GM08714 (cell line): ENCODE measurements around the gene GADD45B.

Experiments
- H3K4me3 ChIP-seq: fragments of 200-500 bp; sonication (Bioruptor generic); 2 replicates; pipeline ENCODE4 v1.5.1; 2014; ENCODE audit warnings: mild to moderate bottlenecking, low read length, inconsistent platforms
- ZNF274 ChIP-seq: IDR thresholded peaks from 2 replicates; pipeline ENCODE4 v1.6.1; 2012; ENCODE audit warnings: mild to moderate bottlenecking, low read depth, low read length

The GADD45B gene

GRCh38 chr19:2475702-2476450 lies at the start of gene GADD45B:
TSS of gene GADD45B (plus strand) at chr19:2476127. CDS start at chr19:2476359, 232 bp downstream.
- H3K4me3 ChIP-seq, result peak within 1 kb of the TSS; percentile 89
- TF ChIP-seq ZNF274, result no peak

GRCh38 chr19:2426611-2427428 lies 49.1 kb upstream of the GADD45B start:
- H3K4me3 ChIP-seq, result peak overlapping the region; percentile 95
- no peak for TF ChIP-seq ZNF274

DNA sequence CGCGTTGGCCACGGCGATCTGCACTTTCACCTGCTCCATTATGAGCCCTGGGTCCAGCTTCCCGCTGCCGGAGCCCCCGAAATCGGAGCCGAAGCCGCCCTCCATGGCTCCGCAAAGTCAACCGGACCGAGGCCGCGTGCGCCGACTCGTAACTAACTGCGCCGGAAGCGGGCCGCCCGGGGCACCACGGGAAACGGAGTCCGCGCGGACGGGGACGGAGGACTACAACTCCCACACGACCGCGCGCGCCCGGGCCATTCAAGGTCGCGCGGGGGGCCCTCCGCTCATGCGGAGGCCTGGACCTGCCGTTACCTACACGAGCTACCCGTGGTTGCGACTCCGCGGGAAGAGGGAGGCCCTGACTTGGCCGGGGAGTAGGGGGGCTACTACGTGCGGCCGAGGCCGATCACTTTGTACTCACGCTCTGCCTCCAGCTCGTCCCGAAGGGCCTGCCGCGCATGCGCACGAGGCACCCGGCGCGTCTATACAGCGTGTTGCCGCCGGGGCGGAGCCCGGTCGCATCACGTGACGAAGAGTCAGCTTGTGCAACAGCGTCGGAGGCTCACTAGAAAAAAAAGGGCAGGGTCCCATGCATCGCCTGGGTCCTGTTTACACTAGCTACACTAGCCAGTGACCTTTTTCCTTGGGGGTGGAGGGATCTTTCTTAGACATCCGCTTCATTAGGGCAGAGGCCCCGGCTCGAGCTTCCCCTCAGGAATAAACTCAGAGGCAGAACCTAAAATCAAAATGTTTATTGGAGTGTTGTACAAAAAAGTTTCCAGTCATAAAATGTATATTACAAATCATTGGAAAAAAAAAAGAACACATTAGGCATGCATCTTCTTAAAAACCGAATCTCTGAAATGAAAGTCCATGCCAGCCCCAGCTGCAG lies 48.3 kb upstream of the GADD45B start, which contains the start of gene TIMM13:
Gene TIMM13, minus strand, starts transcription at position 158 of the 892 bp plus-strand sequence. Its CDS starts 53 bp downstream, at position 105.
- no peak for TF ChIP-seq ZNF274
- H3K4me3 ChIP-seq, result peak within 1 kb of the TSS; percentile 95

GRCh38 chr19:2428321-2428690 lies 47.6 kb upstream of the GADD45B start:
- no peak for TF ChIP-seq ZNF274
- H3K4me3 ChIP-seq, result no peak overlapping the region

- H3K4me3 ChIP-seq, result no peak overlapping the region
- TF ChIP-seq ZNF274, result no peak
Observed at GRCh38 chr19:2428756-2429711, 46.9 kb upstream of the GADD45B start.

GRCh38 chr19:2429917-2430535 lies 45.9 kb upstream of the GADD45B start:
- H3K4me3 ChIP-seq, result no peak overlapping the region
- no peak for TF ChIP-seq ZNF274

- no peak for TF ChIP-seq ZNF274
- H3K4me3 ChIP-seq, result no peak overlapping the region
Observed at GRCh38 chr19:2431318-2432055, 44.4 kb upstream of the GADD45B start.

DNA sequence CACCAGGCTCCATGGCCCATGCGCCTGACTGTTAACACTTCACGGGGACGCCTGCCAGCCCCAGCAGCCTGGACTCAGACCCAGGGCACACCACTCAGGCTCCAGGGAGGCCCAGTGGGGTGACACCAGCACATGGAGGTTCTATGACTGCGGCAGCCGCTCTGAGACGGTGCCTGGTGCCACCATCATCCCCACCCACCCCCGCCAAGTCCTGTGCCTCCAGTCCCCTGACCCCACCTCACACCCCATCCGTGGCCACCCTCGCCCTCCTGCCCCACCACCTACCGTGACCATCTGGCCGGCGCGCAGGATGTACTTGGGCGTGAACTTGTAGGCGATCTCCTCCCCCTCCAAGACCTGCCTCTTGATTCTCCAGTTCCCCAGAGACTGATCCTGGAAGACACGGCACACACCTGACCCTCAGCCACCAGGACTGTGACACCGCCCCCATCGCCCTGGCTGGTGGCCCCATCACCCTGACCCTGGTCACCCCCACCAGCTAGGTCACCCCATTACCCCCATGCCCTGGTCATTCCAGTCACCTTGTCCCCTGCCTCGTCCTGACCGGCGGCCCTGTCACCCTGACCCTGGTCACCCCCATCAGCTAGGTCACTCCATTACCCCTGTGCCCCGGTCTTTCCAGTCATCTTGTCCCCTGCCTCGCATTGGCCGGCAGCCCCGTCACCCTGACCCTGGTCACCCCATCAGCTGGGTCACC lies 43.6 kb upstream of the GADD45B start:
- TF ChIP-seq ZNF274, result no peak

GRCh38 chr19:2433854-2434253 lies 42.1 kb upstream of the GADD45B start:
- TF ChIP-seq ZNF274, result no peak
- no peak overlapping the region for H3K4me3 ChIP-seq

More for the DNA sequence above, 43.6 kb upstream of the GADD45B start:
- H3K4me3 ChIP-seq, result no peak overlapping the region

DNA sequence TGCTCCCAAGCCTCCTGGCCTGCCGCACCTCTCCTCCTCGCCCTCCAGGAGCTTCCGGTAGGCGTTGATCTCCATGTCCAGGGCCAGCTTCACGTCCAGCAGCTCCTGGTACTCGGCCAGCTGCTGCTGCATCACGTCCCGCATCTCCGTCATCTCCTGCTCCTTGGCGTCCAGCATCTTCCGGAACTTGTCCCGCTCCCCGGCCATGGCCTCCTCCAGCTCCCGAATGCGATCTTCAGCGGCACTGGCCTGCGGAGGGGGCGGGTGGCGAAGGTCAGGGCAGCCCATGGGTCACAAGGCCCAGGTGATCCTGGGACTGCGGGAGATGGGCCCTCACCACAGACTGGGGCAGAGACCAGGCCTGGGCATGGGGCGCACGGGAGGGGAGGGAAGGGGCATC lies 41.7 kb upstream of the GADD45B start:
- H3K4me3 ChIP-seq, result no peak overlapping the region
- TF ChIP-seq ZNF274, result no peak

DNA sequence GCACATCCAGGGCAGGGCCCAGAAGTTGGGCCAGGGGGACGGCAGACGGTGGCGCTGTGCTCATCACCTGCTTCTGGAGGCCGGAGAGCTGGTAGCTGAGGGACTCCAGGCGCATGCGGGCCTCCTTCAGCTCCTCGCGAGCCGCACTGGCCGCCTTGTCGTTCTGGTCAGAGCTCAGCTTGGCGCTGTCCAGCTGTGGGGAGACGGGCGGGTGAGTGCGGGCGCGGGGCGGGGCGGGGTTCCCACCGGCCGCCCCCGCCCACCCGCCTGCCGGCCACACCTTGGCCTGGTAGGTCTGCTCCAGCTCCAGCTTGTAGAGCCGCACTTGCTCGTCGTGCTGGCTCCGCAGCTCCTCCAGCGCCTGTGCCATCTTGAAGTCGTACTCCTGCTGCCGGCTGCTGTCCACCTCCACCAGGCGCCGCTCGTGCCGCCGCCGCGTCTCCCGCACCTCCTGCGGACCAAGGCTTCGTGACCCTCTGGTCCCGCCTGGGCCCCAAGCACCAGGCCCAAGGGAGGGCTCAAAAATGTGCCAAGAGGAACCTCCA lies 41.1 kb upstream of the GADD45B start:
- no peak for TF ChIP-seq ZNF274

GRCh38 chr19:2436384-2436783 lies 39.5 kb upstream of the GADD45B start:
- no peak for TF ChIP-seq ZNF274
- H3K4me3 ChIP-seq, result no peak overlapping the region

More for the DNA sequence above, 41.1 kb upstream of the GADD45B start:
- H3K4me3 ChIP-seq, result no peak overlapping the region
